Glomerular visceral epithelial cell (primary cell): ENCODE data around the gene FLT4.

Source experiments
- DNase-seq: peaks from one replicate; pipeline ENCODE4 v3.0.0-alpha.2; 2016; ENCODE audit errors: extremely low spot score

FLT4 gene

DNA sequence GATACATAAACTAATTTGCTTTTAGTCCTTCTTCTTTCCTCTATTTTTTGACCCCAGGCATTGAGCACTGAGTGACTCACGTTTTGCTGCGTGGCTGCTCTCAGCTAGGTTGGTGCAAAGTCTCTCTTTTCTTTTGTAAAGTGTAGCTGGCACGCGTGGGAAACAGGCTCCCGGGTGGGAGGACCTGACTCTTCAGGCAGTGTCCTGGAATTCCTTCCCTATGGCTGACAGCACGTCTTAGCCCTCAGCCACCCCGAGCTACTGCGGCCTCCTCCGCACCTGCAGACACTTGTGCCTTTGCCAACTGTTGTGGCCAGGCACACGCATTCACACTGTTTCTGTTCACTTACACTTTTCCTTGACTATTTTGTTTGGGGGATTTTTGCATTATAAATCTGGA is 57.2 kb downstream of the FLT4 start:
- no peak for DNase-seq

DNA sequence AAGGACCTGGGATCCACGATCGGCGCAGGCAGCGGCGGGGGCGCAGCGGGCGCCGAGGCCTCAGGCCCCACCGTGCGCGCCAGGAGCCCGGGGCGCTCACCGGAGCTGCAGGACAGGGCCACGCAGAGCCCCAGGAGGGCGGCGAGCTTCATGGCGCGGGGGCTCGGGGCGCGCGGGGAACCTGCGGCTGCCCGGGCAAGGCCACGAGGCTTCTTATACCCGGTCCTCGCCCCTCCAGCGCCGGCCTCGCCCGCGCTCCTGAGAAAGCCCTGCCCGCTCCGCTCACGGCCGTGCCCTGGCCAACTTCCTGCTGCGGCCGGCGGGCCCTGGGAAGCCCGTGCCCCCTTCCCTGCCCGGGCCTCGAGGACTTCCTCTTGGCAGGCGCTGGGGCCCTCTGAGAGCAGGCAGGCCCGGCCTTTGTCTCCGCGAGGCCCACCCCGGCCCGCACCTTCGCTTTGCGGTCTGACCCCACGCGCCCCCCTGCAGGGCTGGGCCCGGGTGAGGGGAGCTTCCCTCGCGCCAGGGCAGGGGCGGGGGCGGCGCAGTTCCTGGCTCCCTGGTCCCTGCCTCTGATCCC is 58.0 kb downstream of the FLT4 start, which contains the start of gene SCGB3A1:
SCGB3A1 (minus strand) TSS at position 189 of the 577 bp plus-strand sequence; CDS start at position 152, 37 bp downstream.
- no peak for DNase-seq

DNA sequence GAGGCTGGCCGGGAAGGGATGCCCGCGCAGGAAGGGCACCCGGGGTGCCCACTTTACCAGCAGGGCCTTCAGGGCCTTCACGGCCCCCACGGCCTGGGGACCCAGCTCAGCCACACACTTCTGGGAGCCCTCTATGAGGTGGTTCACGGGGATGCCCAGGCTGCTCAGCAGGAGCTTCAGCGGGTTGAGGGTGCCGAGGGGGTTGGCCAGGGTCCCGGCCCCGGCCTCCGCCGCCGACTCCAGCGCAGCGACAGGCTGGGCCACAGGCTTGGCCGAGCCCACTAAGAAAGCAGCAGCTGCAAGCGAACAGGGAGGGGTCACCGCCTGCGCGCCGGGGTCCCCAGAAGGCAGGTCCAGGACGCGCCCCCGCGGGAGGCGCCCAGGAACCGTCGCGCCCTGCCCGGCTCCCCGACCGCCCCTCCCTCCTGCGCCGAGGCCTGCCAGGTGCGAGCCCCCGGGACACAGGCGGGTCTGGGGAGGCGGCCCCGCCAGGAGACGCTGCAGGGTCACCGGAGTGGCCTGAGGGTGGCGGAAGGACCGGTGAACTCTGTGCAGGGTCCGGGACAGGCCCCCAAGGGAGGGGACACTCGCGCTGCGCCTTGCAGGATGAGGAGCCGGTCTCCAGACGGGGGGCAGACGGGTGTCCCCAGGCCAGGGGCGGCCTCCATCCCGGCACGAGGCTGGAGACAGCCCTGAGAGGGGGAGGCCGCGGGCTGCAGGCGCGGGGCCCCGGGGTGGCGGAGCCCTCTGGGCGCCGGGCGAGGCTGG is 58.7 kb downstream of the FLT4 start:
- DNase-seq = no peak

DNA sequence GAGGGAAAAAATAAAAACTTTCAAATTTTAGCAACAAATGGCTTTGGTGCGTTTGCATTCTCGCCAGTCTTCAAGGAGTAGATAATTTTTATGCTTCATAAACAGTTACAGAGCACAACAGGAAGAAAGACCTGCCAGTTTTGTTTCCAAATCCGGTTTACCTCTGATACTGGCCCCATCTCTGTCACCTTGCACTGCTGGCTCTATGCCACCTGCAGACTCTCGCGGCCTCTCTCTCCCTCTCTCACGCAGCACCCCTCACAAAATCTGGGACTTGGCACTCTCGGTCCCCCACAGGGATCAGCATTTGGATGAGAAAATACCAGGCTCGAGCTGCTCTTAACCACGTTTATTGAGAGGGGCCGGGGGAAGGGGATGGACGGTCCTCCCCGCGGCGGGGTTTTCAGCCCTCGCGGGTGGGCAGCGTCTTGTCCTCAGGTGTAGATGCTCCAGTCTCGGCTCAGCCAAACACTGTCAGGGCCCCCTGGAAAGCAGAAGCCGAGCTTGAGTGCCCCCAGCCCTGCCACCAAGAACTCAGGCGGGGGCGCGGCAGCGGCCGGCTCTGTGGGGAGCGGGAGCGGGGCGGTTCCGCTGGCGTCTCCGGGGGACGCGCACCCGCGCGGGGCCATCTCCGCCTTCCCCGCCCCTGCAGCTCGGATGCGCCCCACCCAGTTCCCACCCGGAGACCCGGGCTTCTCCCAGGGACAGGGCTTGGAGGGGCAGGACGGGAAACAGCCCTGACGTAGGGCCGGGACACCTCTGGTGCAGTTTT is 59.4 kb downstream of the FLT4 start:
- no peak for DNase-seq

DNA sequence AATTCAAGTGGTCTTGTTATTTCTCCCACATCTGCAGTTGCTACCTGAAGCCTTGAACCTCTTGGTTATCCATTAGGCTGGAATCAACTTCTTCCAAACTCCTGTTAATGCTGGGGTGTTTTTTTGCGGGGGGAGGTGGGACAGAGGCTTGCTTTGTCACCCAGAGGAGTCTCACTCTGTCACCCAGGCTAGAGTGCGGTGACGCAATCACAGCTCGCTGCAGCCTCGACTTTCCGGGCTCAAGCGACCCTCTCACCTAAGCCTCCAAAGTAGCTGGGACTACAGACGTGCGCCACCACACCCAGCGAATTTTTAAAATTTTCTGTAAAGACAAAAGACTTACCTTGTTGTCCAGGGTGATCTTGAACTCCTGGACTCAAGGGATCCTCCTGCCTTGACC is 62.5 kb downstream of the FLT4 start:
- DNase-seq = no peak

DNA sequence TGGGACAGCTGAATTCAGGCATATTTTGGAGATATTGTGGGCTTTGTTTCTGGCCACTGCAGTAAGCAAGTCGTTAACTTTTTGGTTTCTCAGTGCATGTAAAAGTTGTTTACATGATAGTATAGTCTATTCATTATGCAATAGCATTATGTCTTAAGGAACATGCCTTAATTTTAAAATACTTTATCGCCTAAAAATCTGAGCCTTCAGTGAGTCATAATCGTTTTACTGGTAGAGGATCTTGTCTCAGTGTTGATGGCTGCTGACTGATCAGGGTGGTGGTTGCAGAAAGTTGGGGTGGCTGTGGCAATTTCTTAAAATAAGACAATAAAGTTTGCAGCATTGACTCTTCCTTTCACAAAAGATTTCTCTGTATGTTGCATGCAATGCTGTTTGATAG is 63.2 kb downstream of the FLT4 start:
- no peak for DNase-seq

DNA sequence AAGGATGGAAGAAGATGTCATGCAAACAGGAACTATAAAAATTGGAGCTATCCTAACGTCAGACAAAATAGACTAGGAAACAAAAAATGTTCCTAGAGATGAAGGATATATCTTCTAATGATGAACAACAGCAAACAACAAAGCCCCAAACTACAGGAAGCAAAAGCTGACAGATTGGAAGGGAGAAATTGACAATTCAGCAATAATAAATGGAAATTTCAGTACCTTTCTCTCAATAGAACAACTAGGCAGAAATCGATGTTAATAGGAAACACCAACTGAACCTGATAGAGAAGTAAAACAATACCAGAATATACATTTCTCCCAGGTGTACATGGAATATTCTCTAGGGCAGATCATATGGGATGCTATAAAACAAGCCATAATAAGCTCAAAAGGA is 65.7 kb downstream of the FLT4 start:
- DNase-seq = no peak

DNA sequence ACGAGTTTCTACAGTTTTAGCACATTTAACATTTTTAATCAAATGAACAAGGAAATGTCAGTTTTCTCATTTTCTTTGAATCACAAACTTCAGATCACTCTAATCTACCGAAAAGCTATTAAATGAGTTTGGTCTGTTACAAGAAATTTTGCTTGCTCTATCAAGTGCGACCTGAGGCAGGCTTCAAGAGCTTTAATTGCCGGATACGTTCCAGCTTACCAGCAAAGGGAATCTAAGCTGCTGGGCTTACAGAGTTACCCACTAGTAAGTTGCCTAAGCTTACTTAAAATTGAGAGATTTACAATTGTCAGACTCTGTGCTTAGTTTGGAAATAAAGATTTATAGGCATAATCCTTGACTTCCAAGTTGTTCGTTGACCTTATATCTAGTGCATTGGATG is 68.7 kb downstream of the FLT4 start:
- DNase-seq = no peak

DNA sequence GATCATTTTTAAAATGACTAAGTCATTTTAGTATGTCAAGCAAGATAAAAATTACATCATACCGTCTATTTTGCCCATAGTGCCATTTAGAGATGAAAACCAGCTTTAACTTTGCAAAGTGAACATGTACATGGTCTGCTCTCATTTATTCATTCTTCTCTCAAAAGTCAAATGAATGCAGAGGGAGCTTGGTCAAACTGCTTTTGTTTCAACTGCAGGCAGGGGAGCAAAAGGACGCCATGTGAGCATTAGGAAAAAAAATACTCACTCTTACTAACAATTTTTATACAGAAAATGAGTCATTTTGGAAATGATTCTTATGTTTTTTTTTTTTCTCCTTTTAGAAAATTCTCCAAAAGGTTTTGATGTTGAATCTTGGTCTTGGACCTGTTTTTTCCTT is 73.8 kb downstream of the FLT4 start:
- DNase-seq = no peak

DNA sequence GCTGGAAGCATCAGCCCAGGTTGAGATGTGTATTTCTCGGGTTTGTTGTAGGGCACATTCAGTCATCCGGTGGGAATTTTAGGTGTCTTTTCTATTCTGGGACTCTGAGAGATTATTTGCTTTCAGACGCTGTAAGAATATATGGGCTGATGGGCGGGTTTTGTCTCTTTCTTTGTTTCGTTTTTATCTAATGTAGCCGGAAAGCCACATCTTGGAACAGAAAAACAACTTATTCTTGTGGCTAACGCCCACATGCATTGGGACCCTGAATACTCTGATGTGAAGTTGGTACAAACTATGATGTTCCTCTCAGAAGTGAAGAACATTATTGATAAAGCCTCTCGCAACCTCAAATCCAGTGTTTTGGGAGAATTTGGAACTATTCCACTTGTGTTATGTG is 80.5 kb downstream of the FLT4 start:
- DNase-seq = no peak

DNA sequence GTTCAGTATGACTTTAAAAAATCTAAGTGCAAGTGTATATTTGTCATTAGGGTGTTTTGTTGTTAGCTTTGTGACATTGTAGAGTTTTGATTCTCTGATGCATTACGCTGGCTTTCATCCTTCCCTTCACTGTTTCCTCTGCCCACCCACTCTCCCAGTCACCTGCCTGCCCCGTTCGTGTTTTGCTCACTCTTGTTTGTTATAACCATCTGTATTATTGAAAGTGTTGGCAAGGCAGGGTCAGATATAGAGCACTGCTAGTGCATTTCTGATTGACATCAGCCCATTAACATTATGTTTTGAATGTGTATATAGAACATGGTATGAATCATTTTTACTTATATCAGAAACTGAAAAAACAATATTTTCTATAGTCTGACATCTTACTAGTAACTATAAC is 85.4 kb downstream of the FLT4 start:
- DNase-seq = no peak

DNA sequence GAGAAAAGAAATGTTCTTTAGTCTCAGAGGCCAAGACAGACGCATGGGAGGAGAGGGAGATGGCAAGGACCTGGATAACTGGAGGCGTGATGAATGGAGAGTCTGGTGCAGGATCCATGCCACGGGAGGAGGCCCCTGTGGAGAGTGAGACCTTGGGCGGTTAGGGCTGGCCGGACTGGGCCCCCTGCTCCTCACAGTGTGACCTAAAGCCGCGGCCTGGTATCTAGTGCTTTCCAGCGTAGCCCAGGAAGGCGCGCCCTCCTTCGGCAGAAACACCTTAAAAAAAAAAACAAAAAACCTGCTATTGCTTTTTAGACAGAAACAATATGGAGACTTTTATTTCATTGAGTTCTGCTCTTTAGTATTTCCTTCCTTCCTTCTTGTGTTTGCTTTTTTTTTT is 91.2 kb downstream of the FLT4 start:
- no peak for DNase-seq

DNA sequence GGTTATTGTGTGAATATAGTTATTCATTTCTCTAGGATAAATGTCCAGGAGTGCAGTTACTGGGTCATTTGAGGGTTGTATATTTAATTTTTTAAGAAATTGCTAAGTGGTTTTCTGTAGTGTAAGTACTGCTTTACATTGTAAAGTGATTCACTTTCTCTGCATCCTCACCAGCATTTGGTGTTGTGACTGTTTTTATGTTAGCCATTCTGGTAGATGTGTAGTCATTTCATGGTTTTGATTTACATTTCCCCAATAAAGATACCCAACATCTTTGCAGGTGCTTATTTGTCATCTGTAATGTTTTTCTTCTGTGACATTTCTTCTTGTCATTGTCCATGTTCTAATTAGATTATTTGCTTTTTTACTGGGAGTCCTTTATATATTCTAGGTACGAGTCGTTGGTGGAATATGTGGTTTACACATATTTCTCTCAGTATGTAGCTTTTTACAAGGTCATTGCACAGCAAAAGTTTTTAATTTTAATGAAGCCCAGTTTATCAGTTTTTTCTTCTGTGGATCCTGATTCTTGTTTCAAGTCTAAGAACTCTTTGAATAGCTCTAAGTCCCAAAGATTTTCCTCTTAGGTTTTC is 92.1 kb downstream of the FLT4 start:
- no peak for DNase-seq

DNA sequence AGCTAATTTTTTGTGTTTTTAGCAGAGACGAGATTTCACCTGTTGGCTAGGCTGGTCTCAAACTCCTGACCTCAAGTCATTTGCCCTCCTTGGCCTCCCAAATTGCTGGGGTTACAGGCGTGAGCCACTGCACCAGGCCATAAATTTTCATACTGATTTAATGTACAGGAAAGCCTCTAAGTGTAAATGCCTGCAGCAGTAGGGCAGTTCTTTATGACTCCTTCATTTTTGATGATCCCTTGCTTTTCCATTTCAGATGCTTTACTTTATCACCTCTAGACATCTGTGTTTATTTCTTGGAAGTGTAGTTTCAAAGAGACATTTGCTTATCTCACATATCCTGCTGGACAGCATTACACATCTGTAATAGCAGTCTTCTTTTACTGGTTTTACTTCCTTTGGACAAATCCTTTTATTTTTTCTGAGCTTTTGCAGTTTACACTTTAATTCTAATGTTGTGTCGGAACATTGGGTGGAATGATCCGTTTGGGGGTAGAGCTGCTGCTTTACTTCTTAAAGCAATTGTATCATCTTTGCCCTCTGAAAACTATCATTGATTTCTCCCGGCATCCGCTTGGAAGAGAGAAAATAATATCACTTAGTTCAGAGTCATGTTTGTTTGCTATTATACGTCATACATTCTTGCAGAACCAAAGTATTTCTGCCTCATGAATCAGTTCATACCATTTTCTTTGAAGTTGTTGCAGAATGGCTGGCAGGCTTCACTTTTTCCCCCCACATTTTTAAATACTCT is 94.1 kb downstream of the FLT4 start:
- no peak for DNase-seq

DNA sequence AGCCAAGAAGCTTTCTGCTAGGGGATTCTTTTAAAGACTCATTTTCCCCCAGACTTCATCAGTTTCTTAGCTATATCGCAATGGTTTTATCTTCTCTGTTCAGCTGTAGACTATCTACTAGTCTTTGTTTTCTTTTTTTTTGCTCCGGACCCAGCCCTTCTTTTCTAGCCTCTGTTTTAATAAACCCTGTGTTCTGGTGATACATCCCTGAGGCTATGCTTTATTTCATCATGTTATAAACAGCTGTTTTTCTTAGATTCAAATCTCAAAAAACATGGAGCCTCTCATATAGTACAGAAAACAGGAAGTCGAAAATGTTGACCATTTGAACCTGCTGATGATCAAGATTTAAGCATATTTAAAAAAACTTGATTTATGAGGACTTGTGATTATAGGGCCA is 95.9 kb downstream of the FLT4 start:
- no peak for DNase-seq
